ENCODE results near the gene ATP2A1. TPM values are rescaled to one million over a fixed set of nuclear protein-coding genes. Genes with fewer than 3 reads are reported as not detected.

Gene ATP2A1
- total and polyA plus RNA-seq, 2 experiments from 2014 or later: 2.6 TPM

DNA sequence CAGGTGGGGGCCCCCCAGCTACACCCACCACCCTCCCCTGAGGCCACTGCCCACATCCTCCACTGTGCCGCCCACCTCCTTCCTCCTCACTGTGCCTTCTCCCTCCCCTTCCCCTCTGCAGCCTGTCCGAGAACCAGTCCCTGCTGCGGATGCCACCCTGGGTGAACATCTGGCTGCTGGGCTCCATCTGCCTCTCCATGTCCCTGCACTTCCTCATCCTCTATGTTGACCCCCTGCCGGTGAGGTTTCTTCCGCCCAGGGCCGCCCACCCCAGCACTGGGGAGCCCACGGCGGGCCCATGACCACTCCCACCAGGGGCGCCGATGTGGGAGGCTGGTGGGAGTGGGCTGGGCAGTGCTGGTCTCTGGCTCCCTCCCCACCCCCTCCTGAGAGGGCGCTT is 24.6 kb downstream of the ATP2A1 start:
- H3K9me3 ChIP-seq (ENCODE audit: low read depth): no peaks in the 10 kb centered on the region
- H3K4me1 ChIP-seq (ENCODE audit: low read depth): no peaks in the 10 kb centered on the region
- peaks cover 6% of the 10 kb centered on the region for H3K36me3 ChIP-seq
- no peak overlapping the region for H3K4me3 ChIP-seq
- DNase-seq (ENCODE audit: low read depth in 1 of 2, low spot score in 1 of 2): no peak
- H3K27me3 ChIP-seq: no peaks in the 10 kb centered on the region
- no peak overlapping the region for H3K27ac ChIP-seq
- TF ChIP-seq, protein P1, sequence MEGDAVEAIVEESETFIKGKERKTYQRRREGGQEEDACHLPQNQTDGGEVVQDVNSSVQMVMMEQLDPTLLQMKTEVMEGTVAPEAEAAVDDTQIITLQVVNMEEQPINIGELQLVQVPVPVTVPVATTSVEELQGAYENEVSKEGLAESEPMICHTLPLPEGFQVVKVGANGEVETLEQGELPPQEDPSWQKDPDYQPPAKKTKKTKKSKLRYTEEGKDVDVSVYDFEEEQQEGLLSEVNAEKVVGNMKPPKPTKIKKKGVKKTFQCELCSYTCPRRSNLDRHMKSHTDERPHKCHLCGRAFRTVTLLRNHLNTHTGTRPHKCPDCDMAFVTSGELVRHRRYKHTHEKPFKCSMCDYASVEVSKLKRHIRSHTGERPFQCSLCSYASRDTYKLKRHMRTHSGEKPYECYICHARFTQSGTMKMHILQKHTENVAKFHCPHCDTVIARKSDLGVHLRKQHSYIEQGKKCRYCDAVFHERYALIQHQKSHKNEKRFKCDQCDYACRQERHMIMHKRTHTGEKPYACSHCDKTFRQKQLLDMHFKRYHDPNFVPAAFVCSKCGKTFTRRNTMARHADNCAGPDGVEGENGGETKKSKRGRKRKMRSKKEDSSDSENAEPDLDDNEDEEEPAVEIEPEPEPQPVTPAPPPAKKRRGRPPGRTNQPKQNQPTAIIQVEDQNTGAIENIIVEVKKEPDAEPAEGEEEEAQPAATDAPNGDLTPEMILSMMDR (IDR thresholded peaks at IDR 0.05; ENCODE audit: low read depth, low read length): no peak

DNA sequence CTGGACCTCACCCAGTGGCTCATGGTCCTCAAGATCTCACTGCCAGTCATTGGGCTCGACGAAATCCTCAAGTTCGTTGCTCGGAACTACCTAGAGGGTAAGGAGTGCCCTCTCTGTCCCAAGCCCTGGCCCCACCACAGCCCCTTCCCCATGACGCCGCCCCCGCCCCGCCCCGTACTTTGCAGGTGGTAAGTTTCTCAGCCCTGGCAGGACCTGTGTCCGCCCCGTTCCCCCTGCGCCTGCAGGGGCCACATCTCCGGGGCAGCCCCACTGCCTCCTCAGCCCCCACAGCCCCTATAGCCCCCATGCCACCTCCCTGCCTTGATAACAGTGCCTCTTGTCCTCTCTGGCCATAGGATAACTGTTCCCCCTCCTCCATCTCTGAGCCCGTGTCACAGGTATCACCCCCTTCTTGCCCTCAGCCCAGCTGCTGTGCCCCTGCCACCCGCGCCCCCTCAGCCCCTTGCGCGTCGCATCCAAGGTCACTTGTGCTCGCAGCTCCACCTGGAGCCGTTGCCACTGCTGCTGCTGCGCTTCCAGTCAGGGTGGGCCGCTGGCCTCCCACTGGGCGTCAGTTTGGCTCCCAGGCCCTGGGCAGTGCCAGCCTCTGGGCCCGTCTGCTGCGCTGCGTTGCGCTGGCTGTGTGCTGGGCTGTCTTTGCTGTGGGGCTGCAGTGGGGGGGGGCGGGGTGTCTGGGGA is 25.2 kb downstream of the ATP2A1 start:
- H3K9me3 ChIP-seq (ENCODE audit: low read depth): no peaks in the 10 kb centered on the region
- H3K4me3 ChIP-seq: no peak overlapping the region
- no peaks in the 10 kb centered on the region for H3K27me3 ChIP-seq
- no peaks in the 10 kb centered on the region for H3K4me1 ChIP-seq (ENCODE audit: low read depth)
- no peak for DNase-seq (ENCODE audit: low read depth in 1 of 2, low spot score in 1 of 2)
- peaks cover 11% of the 10 kb centered on the region for H3K36me3 ChIP-seq
- no peak overlapping the region for H3K27ac ChIP-seq
- TF ChIP-seq, protein P1 (IDR thresholded peaks at IDR 0.05; ENCODE audit: low read depth, low read length): no peak

DNA sequence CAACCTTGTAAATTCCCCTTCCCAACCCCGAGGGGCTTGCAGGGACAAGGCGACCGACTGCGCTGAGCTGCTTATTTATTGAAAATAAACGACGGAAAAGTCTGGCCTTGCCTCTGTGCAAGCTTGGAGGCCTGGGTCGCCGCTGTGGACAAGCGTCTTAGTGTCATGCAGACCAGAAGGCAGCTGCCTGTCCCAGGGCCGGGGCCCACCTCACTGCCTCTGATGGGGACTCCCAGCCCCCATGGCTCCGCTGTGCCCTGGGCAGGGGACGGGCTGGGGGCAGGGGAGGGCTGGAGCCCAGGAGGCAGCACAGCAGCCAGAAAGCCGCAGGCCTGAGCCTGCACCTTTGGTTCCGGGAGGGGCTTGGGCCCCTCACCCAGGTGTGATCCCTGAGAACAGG is 26.1 kb downstream of the ATP2A1 start:
- no peaks in the 10 kb centered on the region for H3K4me1 ChIP-seq (ENCODE audit: low read depth)
- no peaks in the 10 kb centered on the region for H3K27me3 ChIP-seq
- TF ChIP-seq, protein P1 (IDR thresholded peaks at IDR 0.05; ENCODE audit: low read depth, low read length): no peak
- no peak overlapping the region for H3K27ac ChIP-seq
- peaks cover 12% of the 10 kb centered on the region for H3K36me3 ChIP-seq
- no peak overlapping the region for H3K4me3 ChIP-seq
- H3K9me3 ChIP-seq (ENCODE audit: low read depth): no peaks in the 10 kb centered on the region
- no peak for DNase-seq (ENCODE audit: low read depth in 1 of 2, low spot score in 1 of 2)

DNA sequence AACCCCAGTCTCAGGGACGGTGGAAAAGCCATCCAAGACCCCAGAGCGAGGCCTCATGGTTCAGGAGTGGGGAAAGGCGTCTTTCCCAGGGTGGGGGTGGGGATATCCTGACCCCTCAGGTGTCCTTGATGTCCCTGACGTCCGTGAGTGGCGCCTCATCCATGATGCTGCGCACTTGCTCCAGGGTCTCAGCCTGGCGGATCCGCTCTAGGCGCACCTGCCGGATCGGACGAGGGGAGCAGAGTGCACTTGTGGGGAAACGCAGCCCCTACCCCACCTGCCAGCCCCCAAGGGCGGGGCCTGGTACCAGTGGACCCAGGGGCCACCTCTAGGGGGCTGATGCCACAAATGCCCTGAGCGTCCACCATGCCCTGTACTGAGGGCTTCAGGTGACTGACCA is 26.5 kb downstream of the ATP2A1 start:
- Histone ChIP-seq H3K9me3 (ENCODE audit: low read depth) (no peaks in the 10 kb centered on the region), H3K4me3 (no peak overlapping the region), H3K4me1 (ENCODE audit: low read depth) (no peaks in the 10 kb centered on the region), H3K27me3 (no peaks in the 10 kb centered on the region), H3K27ac (no peak overlapping the region), H3K36me3 (peaks cover 12% of the 10 kb centered on the region)
- DNase-seq (ENCODE audit: low read depth in 1 of 2, low spot score in 1 of 2): no peak
- TF ChIP-seq, protein P1 (IDR thresholded peaks at IDR 0.05; ENCODE audit: low read depth, low read length): no peak

DNA sequence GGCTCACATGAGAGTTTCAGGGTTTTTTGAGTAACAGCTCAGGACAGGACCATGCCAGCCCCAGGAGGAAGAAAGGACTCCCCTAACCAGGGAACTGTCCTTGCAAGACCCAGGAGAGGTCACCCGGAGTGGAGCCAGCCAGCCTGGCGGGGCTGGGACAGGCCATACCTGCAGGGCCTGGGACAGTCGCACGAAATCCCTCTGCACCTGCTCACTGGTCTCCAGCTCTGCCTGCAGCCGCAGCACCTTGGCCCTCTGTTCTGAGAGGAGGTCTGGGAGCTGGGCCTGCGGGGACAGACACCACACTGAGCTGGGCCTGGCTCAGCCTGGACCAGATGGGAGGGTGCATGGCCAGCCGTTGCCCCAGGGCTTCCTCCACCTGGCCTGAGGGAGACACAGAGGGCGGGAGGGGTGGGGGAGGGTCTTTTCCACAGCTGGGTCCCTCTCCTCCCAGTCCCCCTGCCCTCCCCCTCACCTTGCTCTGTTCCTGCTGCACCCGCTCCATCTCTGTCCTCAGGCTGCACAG is 27.0 kb downstream of the ATP2A1 start:
- no peak overlapping the region for H3K4me3 ChIP-seq
- H3K36me3 ChIP-seq: peaks cover 12% of the 10 kb centered on the region
- TF ChIP-seq, protein P1 (IDR thresholded peaks at IDR 0.05; ENCODE audit: low read depth, low read length): no peak
- no peaks in the 10 kb centered on the region for H3K9me3 ChIP-seq (ENCODE audit: low read depth)
- DNase-seq (ENCODE audit: low read depth in 1 of 2, low spot score in 1 of 2): no peak
- no peaks in the 10 kb centered on the region for H3K27me3 ChIP-seq
- no peak overlapping the region for H3K27ac ChIP-seq
- H3K4me1 ChIP-seq (ENCODE audit: low read depth): no peaks in the 10 kb centered on the region

Data from cardiac muscle cell (in vitro differentiated cells and primary cell).